H9 (cell line): ENCODE measurements around the gene CD28. TPM values are rescaled to one million over a fixed set of nuclear protein-coding genes. Genes with fewer than 3 reads are reported as not detected.

ENCODE experiments used
- DNase-seq: peaks from one replicate; pipeline ENCODE4 v3.0.0-alpha.2; 2017
- H2AFZ ChIP-seq: one replicate; pipeline ENCODE4 v1.6.1; 2013; ENCODE audit warnings: mild to moderate bottlenecking, low read length, control low read depth, moderate library complexity
- H2AK5ac ChIP-seq: 2 replicates; pipeline ENCODE4 v1.6.1; 2013; ENCODE audit warnings: low read length, control low read depth, mixed read lengths; ENCODE audit not compliant: insufficient read length
- H2BK120ac ChIP-seq: one replicate; pipeline ENCODE4 v1.6.1; 2013; ENCODE audit warnings: low read depth, mild to moderate bottlenecking, low read length, control low read depth, inconsistent platforms; ENCODE audit not compliant: poor library complexity, severe bottlenecking
- H2BK12ac ChIP-seq: 2 replicates; pipeline ENCODE4 v1.6.1; 2013; ENCODE audit warnings: low read length, control low read depth, mixed read lengths, low read depth; ENCODE audit not compliant: insufficient read length
- H2BK15ac ChIP-seq: 2 replicates; pipeline ENCODE4 v1.6.1; 2013; ENCODE audit warnings: low read depth, low read length, control low read depth
- H2BK20ac ChIP-seq: one replicate; pipeline ENCODE4 v1.6.1; 2013; ENCODE audit warnings: low read depth, mild to moderate bottlenecking, low read length, control low read depth, inconsistent platforms; ENCODE audit not compliant: poor library complexity, severe bottlenecking
- H2BK5ac ChIP-seq: 2 replicates; pipeline ENCODE4 v1.6.1; 2013; ENCODE audit warnings: low read length, control low read depth, mixed read lengths; ENCODE audit not compliant: insufficient read length
- H3K14ac ChIP-seq: 2 replicates; pipeline ENCODE4 v1.6.1; 2013; ENCODE audit warnings: low read length, control low read depth; ENCODE audit not compliant: insufficient read depth
- H3K18ac ChIP-seq: 2 replicates; pipeline ENCODE4 v1.6.1; 2013; ENCODE audit warnings: low read depth, mild to moderate bottlenecking, mixed read lengths, low read length, control low read depth; ENCODE audit not compliant: insufficient read length
- H3K23ac ChIP-seq: 2 replicates; pipeline ENCODE4 v1.6.1; 2013; ENCODE audit warnings: low read length, control low read depth, mixed read lengths, low read depth; ENCODE audit not compliant: insufficient read length
- H3K23me2 ChIP-seq: 2 replicates; pipeline ENCODE4 v1.6.1; 2013; ENCODE audit warnings: low read depth, mild to moderate bottlenecking, mixed read lengths, low read length, control low read depth; ENCODE audit not compliant: insufficient read length, poor library complexity, severe bottlenecking
- H3K27ac ChIP-seq: 2 replicates; pipeline ENCODE4 v1.5.1; 2013; ENCODE audit warnings: low read length, control low read depth, mixed read lengths, low read depth; ENCODE audit not compliant: insufficient read length
- H3K27me3 ChIP-seq: 2 replicates; pipeline ENCODE4 v1.6.1; 2013; ENCODE audit warnings: low read length, control low read depth, inconsistent platforms; ENCODE audit not compliant: insufficient read depth
- H3K4ac ChIP-seq: 2 replicates; pipeline ENCODE4 v1.6.1; 2013; ENCODE audit warnings: low read depth, mild to moderate bottlenecking, control low read depth, inconsistent platforms, low read length, moderate library complexity
- H3K4me1 ChIP-seq: 2 replicates; pipeline ENCODE4 v1.6.1; 2013; ENCODE audit warnings: low read length, control low read depth, inconsistent platforms; ENCODE audit not compliant: insufficient read depth
- H3K4me2 ChIP-seq: 2 replicates; pipeline ENCODE4 v1.6.1; 2013; ENCODE audit warnings: low read length, control low read depth, mixed read lengths; ENCODE audit not compliant: insufficient read length, insufficient read depth
- H3K56ac ChIP-seq: 2 replicates; pipeline ENCODE4 v1.6.1; 2013; ENCODE audit warnings: low read depth, mild to moderate bottlenecking, mixed read lengths, low read length, control low read depth; ENCODE audit not compliant: insufficient read length
- H3K79me1 ChIP-seq: 2 replicates; pipeline ENCODE4 v1.6.1; 2013; ENCODE audit warnings: low read depth, mild to moderate bottlenecking, moderate library complexity, low read length, control low read depth, inconsistent platforms; ENCODE audit not compliant: insufficient read depth, poor library complexity, severe bottlenecking
- H3K79me2 ChIP-seq: 2 replicates; pipeline ENCODE4 v1.6.1; 2013; ENCODE audit warnings: low read length, control low read depth, inconsistent platforms; ENCODE audit not compliant: insufficient read depth
- H3K9ac ChIP-seq: 2 replicates; pipeline ENCODE4 v1.6.1; 2013; ENCODE audit warnings: low read length, control low read depth, mixed read lengths; ENCODE audit not compliant: insufficient read length; ENCODE audit errors: extremely low read depth
- H3K9me3 ChIP-seq: one replicate; pipeline ENCODE4 v1.6.1; 2013; ENCODE audit warnings: low read depth, low read length, inconsistent platforms; ENCODE audit not compliant: control insufficient read depth
- H3T11ph ChIP-seq: one replicate; pipeline ENCODE4 v1.6.1; 2013; ENCODE audit warnings: mild to moderate bottlenecking, low read length, control low read depth, inconsistent platforms
- H4K20me1 ChIP-seq: one replicate; pipeline ENCODE4 v1.6.1; 2013; ENCODE audit not compliant: control insufficient read depth, insufficient read length, insufficient read depth
- H4K5ac ChIP-seq: 2 replicates; pipeline ENCODE4 v1.6.1; 2013; ENCODE audit warnings: low read depth, mild to moderate bottlenecking, mixed read lengths, low read length, control low read depth; ENCODE audit not compliant: insufficient read length
- H4K8ac ChIP-seq: replicated peaks from 2 replicates; pipeline ENCODE4 v1.6.1; 2013; ENCODE audit warnings: low read length, control low read depth, mixed read lengths, low read depth; ENCODE audit not compliant: insufficient read length
- H4K91ac ChIP-seq: 2 replicates; pipeline ENCODE4 v1.6.1; 2013; ENCODE audit warnings: low read depth, mild to moderate bottlenecking, moderate library complexity, mixed read lengths, low read length, control low read depth; ENCODE audit not compliant: insufficient read length
- H3K27ac Mint-ChIP-seq, 3 experiments: 2 replicates in 2 of 3; 3 replicates in 1 of 3; pipeline ENCODE4 v1.8.0; 2020 to 2021; ENCODE audit warnings: mixed read lengths in 3 of 3, mild to moderate bottlenecking in 1 of 3, moderate library complexity in 1 of 3
- H3K27me3 Mint-ChIP-seq: 2 replicates; pipeline ENCODE4 v1.8.0; 2021; ENCODE audit warnings: low read depth, mild to moderate bottlenecking, moderate library complexity, mixed read lengths
- H3K36me3 Mint-ChIP-seq, 3 experiments: 2 replicates in 2 of 3; 3 replicates in 1 of 3; pipeline ENCODE4 v1.8.0; 2020 to 2021; ENCODE audit warnings: low read depth in 3 of 3, mixed read lengths in 3 of 3; ENCODE audit not compliant: insufficient read depth in 1 of 3
- H3K4me1 Mint-ChIP-seq, 2 experiments: 2 replicates each; pipeline ENCODE4 v1.8.0; 2020; ENCODE audit warnings: mixed read lengths in 2 of 2
- H3K4me3 Mint-ChIP-seq, 2 experiments: 2 replicates in 1 of 2; 3 replicates in 1 of 2; pipeline ENCODE4 v1.8.0; 2020 to 2021; ENCODE audit warnings: mild to moderate bottlenecking in 2 of 2, mixed read lengths in 2 of 2, moderate library complexity in 1 of 2
- H3K9me3 Mint-ChIP-seq, 2 experiments: 2 replicates in 1 of 2; 3 replicates in 1 of 2; pipeline ENCODE4 v1.8.0; 2020; ENCODE audit warnings: mild to moderate bottlenecking in 2 of 2, mixed read lengths in 2 of 2, moderate library complexity in 1 of 2
- CTCF ChIP-seq: fragments of 200-600 bp; sonication (generic); conservative IDR thresholded peaks from 3 replicates; pipeline ENCODE4 v1.8.0; 2021; ENCODE audit warnings: antibody characterized with exemption, mild to moderate bottlenecking
- whole genome bisulfite sequencing: extraction: QIAGEN DNeasy Blood & Tissue Kit; methylation state at CpG from one replicate; pipeline ENCODE4 v1.1.7; 2013; ENCODE audit warnings: missing lambda C conversion rate, low lambda C conversion rate, mixed read lengths; ENCODE audit not compliant: insufficient read length; ENCODE audit errors: extremely low coverage; 5-methylcytosine and 5-hydroxymethylcytosine counted together
- total RNA-seq: library from RNA; stranded (reverse); gene quantifications from 2 replicates; pipeline ENCODE4 v1.2.1, GENCODE V29; 2021

Gene CD28
- total RNA-seq, 1 experiment from 2014 or later, result not detected

GRCh38 chr2:203713381-203713780 is 6.9 kb downstream of the CD28 start:
- H4K5ac ChIP-seq, result no peak overlapping the region
- H2BK15ac ChIP-seq, result no peak overlapping the region
- H3K9ac ChIP-seq, result no peak overlapping the region
- H2BK20ac ChIP-seq, result no peak overlapping the region
- no peak overlapping the region for H3K23ac ChIP-seq
- no peak overlapping the region for H3K4me2 ChIP-seq
- no peak overlapping the region for H2AFZ ChIP-seq
- no peak overlapping the region for H3T11ph ChIP-seq
- H2BK12ac ChIP-seq, result no peak overlapping the region
- H3K18ac ChIP-seq, result no peak overlapping the region
- Mint-ChIP-seq H3K36me3 (no peaks in the 10 kb centered on the region), H3K4me1 (peaks cover 4 to 9% of the 10 kb centered on the region in 2 experiments; a peak in 3 of 4 replicates), H3K9me3 (no peaks in the 10 kb centered on the region), H3K27ac (peak overlapping the region in 1 of 3 experiments; percentile 16; a peak in 1 of 7 replicates), H3K27me3 (no peaks in the 10 kb centered on the region), H3K4me3 (no peak overlapping the region)
- no peaks in the 10 kb centered on the region for H3K79me1 ChIP-seq
- no peak overlapping the region for H4K8ac ChIP-seq
- H3K4ac ChIP-seq, result no peak overlapping the region
- H2BK5ac ChIP-seq, result no peak overlapping the region
- H3K4me1 ChIP-seq, result no peaks in the 10 kb centered on the region; the same call in 1 of the 2 replicates
- TF ChIP-seq CTCF, result no peak
- WGBS, result no CpG with 5 or more reads among the region's 1 CpG
- H3K79me2 ChIP-seq, result no peaks in the 10 kb centered on the region
- no peak overlapping the region for H2BK120ac ChIP-seq
- no peaks in the 10 kb centered on the region for H4K20me1 ChIP-seq
- H2AK5ac ChIP-seq, result no peak overlapping the region
- DNase-seq, result no peak
- H3K14ac ChIP-seq, result no peak overlapping the region
- no peaks in the 10 kb centered on the region for H3K27me3 ChIP-seq
- H4K91ac ChIP-seq, result no peak overlapping the region
- H3K9me3 ChIP-seq, result no peaks in the 10 kb centered on the region
- no peak overlapping the region for H3K56ac ChIP-seq
- no peaks in the 10 kb centered on the region for H3K23me2 ChIP-seq
- no peak overlapping the region for H3K27ac ChIP-seq
